Mucosa of rectum (tissue), 2 donors: ENCODE measurements around the gene DGKH.

Experiments used
- H3K27ac ChIP-seq, 2 donors: one replicate each; pipeline ENCODE4 v1.7.0; 2013; ENCODE audit warnings: inconsistent platforms in 2 of 2, low read depth in 2 of 2, low read length in 2 of 2
- H3K27me3 ChIP-seq, 2 donors: one replicate each; pipeline ENCODE4 v1.7.0; 2013; ENCODE audit warnings: low read length in 2 of 2; ENCODE audit not compliant: control insufficient read depth in 2 of 2, insufficient read depth in 2 of 2
- H3K36me3 ChIP-seq, 2 donors: one replicate each; pipeline ENCODE4 v1.7.0; 2013; ENCODE audit warnings: low read length in 2 of 2; ENCODE audit not compliant: control insufficient read depth in 2 of 2, insufficient read depth in 2 of 2
- H3K4me1 ChIP-seq, 2 donors: one replicate each; pipeline ENCODE4 v1.7.0; 2013; ENCODE audit warnings: low read length in 2 of 2, mild to moderate bottlenecking in 1 of 2; ENCODE audit not compliant: control insufficient read depth in 2 of 2, insufficient read depth in 2 of 2
- H3K4me3 ChIP-seq, 2 donors: one replicate each; pipeline ENCODE4 v1.7.0; 2013; ENCODE audit warnings: low read length in 2 of 2
- H3K9ac ChIP-seq, 2 donors: one replicate each; pipeline ENCODE4 v1.7.0; 2013; ENCODE audit warnings: low read length in 2 of 2, low read depth in 1 of 2, mild to moderate bottlenecking in 1 of 2
- H3K9me3 ChIP-seq, 2 donors: one replicate each; pipeline ENCODE4 v1.7.0; 2013; ENCODE audit warnings: low read length in 2 of 2; ENCODE audit not compliant: control insufficient read depth in 2 of 2
- donor health status: healthy.
- donor health status: Normal muscosa, but diverticular disease.

Gene DGKH

DNA sequence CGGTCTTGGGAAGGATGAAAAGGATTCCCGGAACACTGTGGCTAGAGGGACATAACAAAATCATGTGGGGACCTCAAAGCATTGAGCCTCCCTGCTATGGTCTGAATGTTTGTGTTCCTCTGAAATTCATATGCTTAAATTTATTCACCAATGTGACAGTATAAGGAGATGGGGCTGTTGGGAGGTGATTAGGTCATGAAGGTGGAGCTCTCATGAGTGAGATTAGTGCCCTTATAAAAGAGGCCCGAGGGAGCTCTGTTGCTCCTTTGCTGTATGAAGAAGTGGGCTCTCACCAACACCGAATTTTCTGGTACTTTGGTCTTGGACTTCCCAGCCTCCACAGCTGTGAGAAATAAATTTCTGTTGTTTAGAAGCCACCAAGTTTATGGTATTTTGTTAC lies 26.1 kb upstream of the DGKH start:
- Histone ChIP-seq H3K4me1 (peaks cover 0 to 13% of the 10 kb centered on the region in 2 donors), H3K4me3 (no peak overlapping the region), H3K9me3 (no peaks in the 10 kb centered on the region), H3K27me3 (no peaks in the 10 kb centered on the region), H3K36me3 (no peaks in the 10 kb centered on the region), H3K9ac (no peak overlapping the region), H3K27ac (no peak overlapping the region)

DNA sequence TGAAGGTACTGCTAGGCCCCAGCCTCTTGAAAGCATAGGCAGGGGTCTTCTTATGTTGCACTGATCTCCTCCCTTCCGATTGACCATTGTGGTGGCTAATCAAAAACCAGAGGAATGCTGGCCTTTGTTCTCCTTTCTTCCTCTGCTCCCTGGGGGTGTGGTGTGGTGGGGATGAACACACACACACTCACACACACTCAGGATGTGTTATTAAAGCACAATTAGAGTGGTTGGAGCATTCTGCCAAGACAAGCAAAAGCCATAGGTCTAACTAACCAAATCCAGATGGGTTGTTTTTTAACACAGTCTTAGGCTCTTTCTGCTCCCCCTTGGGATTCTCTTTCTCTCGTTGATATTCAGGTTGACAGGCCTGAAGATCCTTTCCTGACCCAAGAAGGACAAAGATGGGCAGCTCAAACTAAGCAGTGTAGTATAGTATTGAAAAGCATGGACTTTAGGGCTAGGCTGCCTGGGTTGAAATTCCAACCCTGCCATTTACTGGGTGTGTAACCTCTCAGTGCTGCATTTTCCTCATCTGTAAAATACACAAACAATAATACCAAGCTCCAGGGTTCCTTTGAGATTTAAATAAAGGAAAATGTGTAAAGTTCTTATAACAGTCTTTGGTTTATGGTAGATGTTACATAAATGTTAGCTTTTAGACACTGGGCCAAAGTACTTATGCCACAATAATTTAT lies 25.5 kb upstream of the DGKH start:
- Histone ChIP-seq H3K27me3 (no peaks in the 10 kb centered on the region), H3K9ac (no peak overlapping the region), H3K36me3 (no peaks in the 10 kb centered on the region), H3K9me3 (no peaks in the 10 kb centered on the region), H3K4me3 (no peak overlapping the region), H3K27ac (no peak overlapping the region), H3K4me1 (peaks cover 3 to 17% of the 10 kb centered on the region in 2 donors)

DNA sequence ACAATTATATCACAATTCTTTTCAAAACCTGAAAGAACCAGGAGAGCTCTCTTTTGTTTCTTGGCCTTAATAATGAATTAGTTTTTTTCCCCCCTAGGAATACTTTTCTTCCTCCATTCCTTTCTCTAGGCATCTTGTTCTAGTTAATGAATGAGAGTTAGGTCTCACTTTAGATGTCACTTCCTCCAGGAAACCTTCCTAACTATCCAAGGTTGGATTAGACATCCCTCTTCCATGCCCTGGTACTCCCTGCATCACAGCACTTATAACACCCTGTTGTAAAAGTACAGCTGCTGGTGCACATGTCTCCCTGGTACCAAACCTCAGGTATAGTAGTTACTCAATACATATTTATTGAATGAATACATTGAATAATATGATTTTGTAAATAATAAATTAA lies 21.2 kb upstream of the DGKH start:
- H3K36me3 ChIP-seq = no peaks in the 10 kb centered on the region
- H3K9ac ChIP-seq = no peak overlapping the region
- H3K9me3 ChIP-seq = no peaks in the 10 kb centered on the region
- peak overlapping the region in 1 of 2 donors; percentile 24 for H3K27ac ChIP-seq
- peaks cover 7 to 29% of the 10 kb centered on the region in 2 donors for H3K4me1 ChIP-seq
- no peak overlapping the region for H3K4me3 ChIP-seq
- no peaks in the 10 kb centered on the region for H3K27me3 ChIP-seq

- Histone ChIP-seq H3K9ac (peak overlapping the region; percentile 3 to 60), H3K4me1 (peaks cover 7 to 25% of the 10 kb centered on the region in 2 donors), H3K36me3 (no peaks in the 10 kb centered on the region), H3K27ac (peak overlapping the region; percentile 92 to 93), H3K27me3 (no peaks in the 10 kb centered on the region), H3K4me3 (peak overlapping the region; percentile 37 to 42), H3K9me3 (no peaks in the 10 kb centered on the region)
Measured at GRCh38 chr13:42028113-42028799, 20.2 kb upstream of the DGKH start.

DNA sequence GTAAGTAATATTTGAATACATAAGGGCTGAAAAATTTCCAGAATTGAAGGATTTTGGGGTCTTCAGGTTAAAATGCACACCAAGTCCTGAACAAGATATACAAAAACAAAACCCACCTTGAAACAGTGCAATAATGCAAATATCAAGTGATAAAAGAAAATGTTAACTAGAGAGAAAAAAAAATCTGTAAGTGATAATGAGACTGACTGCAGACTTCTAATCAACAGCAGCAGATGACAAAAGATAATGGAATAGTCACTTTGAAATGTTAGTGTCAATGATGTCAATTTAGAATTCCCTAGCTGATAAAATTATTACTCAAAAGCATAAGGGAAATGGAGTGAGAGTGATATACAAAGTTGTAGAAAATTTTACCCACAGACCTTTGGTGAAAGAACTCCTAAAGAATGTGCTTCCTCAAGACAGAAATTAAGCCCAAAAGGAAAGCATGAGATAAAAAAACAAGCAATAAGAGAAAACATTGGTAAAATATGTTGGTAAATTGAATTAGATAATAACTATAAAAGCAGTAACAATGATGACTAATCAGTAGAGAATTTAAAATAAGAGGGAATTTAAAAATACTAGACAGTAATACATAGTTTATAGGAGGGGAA lies 12.4 kb upstream of the DGKH start:
- Histone ChIP-seq H3K4me3 (no peak overlapping the region), H3K9me3 (no peaks in the 10 kb centered on the region), H3K27me3 (no peaks in the 10 kb centered on the region), H3K27ac (no peak overlapping the region), H3K4me1 (peaks cover 0 to 6% of the 10 kb centered on the region in 2 donors), H3K36me3 (no peaks in the 10 kb centered on the region), H3K9ac (no peak overlapping the region)

GRCh38 chr13:42036711-42037110 lies 11.7 kb upstream of the DGKH start:
- Histone ChIP-seq H3K4me1 (peaks cover 5 to 11% of the 10 kb centered on the region in 2 donors), H3K9me3 (no peaks in the 10 kb centered on the region), H3K4me3 (no peak overlapping the region), H3K9ac (no peak overlapping the region), H3K36me3 (no peaks in the 10 kb centered on the region), H3K27ac (no peak overlapping the region), H3K27me3 (no peaks in the 10 kb centered on the region)

GRCh38 chr13:42038661-42039456 lies 9.6 kb upstream of the DGKH start:
- H3K36me3 ChIP-seq = no peaks in the 10 kb centered on the region
- no peaks in the 10 kb centered on the region for H3K9me3 ChIP-seq
- H3K4me1 ChIP-seq = peaks cover 5 to 14% of the 10 kb centered on the region in 2 donors
- H3K27ac ChIP-seq = no peak overlapping the region
- H3K9ac ChIP-seq = peak overlapping the region; percentile 76 to 91
- peak overlapping the region; percentile 85 to 92 for H3K4me3 ChIP-seq
- H3K27me3 ChIP-seq = no peaks in the 10 kb centered on the region

DNA sequence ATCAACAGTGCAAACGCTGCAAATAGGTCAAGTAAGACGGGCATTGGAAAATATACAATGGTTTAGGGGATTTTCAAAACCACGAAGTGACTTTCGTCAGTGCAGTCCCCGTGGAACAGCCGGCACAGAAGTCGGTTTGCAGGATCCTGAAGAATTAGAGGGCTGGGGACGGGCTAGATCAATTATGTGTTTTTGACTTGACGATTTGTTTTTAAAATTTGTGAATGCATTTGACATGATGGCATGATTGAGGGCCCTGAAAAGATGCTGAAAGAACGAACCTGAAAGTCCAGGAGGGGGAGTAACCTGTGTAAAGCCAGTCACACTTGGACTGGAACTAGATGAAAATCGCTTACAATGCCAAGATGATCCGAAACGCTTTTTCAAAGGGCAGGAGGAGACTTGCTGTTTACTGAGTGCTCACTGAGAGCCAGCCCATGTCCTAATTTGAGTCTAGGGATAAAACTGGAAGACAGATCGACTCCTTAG lies 8.9 kb upstream of the DGKH start:
- Histone ChIP-seq H3K9me3 (no peaks in the 10 kb centered on the region), H3K4me1 (peaks cover 5 to 14% of the 10 kb centered on the region in 2 donors)

DNA sequence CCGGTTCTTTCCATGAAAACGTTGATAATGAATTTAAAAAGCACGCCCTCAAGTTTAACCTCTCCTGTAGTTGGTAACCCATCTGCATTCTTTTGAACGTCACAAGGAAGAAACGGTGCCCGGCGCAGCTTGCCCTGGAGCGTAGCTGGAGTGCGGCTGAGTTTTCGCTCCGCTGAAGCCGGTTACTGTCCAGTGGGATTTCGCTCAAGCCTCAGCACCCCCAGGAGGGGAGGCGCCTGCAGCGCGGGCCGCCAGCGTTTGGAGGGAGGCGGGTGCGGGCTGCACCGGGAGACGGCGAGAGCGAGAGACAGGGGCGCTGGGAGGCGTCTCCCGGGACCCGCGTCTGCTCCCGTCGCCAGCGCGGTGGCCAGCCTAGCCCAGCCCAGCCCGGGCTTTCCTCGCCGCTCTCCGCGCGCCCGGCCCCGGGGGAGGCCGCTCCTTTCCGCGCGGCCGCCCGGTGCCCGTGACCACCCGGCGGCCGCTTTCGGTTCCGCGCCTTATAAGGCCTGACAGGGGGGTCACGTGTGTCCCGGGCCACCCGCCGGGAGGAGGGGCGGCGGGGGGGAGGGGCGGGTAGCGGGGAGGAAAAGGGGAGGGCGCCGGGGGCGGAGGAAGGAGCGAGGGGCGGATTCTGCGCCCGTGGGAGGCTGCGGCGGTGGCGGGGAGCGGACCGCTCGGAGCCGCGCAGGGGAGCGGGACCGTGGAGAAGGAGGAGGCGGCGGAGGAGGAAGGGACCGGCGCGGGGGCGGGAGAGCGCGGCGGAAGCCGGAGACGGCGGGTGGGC lies 8.3 kb upstream of the DGKH start:
- Histone ChIP-seq H3K4me1 (peaks cover 5 to 14% of the 10 kb centered on the region in 2 donors), H3K36me3 (no peaks in the 10 kb centered on the region), H3K27me3 (no peaks in the 10 kb centered on the region), H3K27ac (peak overlapping the region; percentile 93 to 95), H3K4me3 (peak overlapping the region; percentile 85 to 92), H3K9me3 (no peaks in the 10 kb centered on the region), H3K9ac (peak overlapping the region; percentile 76 to 91)

More for the DNA sequence above, 8.9 kb upstream of the DGKH start:
- Histone ChIP-seq H3K36me3 (no peaks in the 10 kb centered on the region), H3K27ac (peak overlapping the region; percentile 93 to 95), H3K27me3 (no peaks in the 10 kb centered on the region), H3K4me3 (peak overlapping the region; percentile 85 to 92), H3K9ac (peak overlapping the region; percentile 76 to 91)
